GM19035 (cell line): ENCODE measurements around the gene CWC22.
"Not testable (repeated sequence)": the region's sequence is repeated elsewhere in the genome, so short reads cannot be mapped to it uniquely, and the experiment has no call there.

Experiments
- ATAC-seq: cut with Tn5 transposase; IDR thresholded peaks from one replicate; pipeline ENCODE4 v1.9.1; 2021; ENCODE audit not compliant: unreplicated experiment

The CWC22 gene

DNA sequence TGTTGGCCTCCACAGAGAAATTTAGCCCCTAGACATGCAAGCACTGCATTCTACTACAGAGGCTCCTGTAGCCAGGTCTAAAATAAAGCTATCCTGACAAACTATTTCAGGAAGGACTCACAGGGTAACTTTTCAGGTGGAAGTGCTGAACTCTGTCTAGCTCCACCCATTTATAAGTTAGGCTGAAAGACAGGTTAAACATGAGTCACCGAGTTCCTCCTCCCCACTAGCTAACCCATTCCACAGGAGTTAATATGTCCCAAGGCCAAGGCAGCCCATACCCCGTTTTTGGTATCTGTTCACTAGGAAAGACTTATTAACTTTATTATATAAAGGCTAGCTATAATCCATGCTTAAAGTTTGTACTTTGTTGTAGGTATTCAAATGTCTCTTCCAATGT is 3.5 kb downstream of the CWC22 start:
- ATAC-seq = no peak

GRCh38 chr2:180003073-180003472 is 4.0 kb downstream of the CWC22 start:
- no peak for ATAC-seq

- ATAC-seq = no peak
Observed at GRCh38 chr2:180002198-180002770, 4.8 kb downstream of the CWC22 start.

DNA sequence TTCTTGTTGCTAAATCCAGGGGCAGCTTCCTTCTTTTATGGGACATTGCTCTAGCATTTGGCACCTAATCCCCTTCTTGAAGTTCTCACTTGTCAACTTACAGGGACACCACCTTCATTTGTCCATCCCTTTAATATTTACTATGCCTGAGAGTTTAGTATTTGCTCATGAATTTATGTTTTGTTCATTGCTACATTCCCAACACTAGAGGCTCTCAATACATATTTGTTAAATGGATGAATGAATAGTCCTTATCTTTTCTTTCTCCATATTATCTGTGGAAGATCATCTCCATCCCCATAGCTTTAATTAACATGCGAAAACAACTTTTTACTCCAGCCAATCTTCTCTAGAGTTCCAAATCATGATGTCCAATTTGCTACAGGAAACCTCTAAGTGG is 5.4 kb downstream of the CWC22 start:
- no peak for ATAC-seq

GRCh38 chr2:180000434-180000833 is 6.7 kb downstream of the CWC22 start:
- no peak for ATAC-seq

GRCh38 chr2:179999000-179999399 is 8.1 kb downstream of the CWC22 start:
- ATAC-seq = no peak

- peak; percentile 63 for ATAC-seq
Observed at GRCh38 chr2:179995741-179996515, 11.2 kb downstream of the CWC22 start.

DNA sequence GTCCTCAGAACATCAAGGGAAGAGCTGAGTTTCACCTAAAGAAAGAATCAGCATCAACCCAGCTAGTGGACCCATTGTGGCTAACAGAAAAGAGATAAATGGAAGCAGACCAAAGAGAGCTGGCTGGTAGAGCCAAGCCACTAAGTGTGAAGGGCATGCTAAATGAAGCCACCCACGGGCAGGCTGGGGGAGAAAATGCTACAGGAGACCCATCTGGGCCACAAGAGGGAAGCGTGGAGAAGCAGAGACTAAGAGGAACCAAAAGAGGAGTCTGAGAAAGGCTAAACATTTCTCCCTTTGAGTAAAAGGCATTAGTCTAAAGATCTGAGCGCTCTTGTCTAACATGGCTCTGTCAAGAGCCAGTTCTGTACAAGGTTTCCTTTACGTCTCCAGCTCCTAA is 15.8 kb downstream of the CWC22 start:
- ATAC-seq = no peak

GRCh38 chr2:179990676-179991317 is 16.3 kb downstream of the CWC22 start:
- ATAC-seq = no peak

GRCh38 chr2:179987916-179988315 is 19.2 kb downstream of the CWC22 start:
- ATAC-seq = no peak

- ATAC-seq = peak; percentile 93
Observed at GRCh38 chr2:179985163-179985820, 21.8 kb downstream of the CWC22 start.

GRCh38 chr2:179983250-179983932 is 23.7 kb downstream of the CWC22 start:
- ATAC-seq = no peak

DNA sequence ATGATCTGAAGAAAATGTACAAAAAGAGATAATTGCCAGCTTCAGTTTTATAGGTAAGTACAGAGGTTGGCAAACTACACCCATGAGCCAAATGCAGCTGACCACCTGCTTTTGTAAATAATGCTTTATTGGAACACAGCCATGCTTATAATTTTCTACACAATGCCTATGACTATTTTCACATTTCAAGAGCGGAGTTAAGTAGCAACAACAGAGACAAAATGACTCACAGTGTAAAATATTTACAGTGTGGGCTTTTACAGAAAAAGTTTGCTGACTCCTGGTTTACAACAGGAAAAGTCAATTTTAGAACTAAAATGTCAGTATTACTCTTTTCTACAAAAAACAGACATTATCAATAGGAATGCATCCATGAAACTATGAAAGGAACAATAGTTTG is 26.0 kb downstream of the CWC22 start:
- ATAC-seq = no peak

DNA sequence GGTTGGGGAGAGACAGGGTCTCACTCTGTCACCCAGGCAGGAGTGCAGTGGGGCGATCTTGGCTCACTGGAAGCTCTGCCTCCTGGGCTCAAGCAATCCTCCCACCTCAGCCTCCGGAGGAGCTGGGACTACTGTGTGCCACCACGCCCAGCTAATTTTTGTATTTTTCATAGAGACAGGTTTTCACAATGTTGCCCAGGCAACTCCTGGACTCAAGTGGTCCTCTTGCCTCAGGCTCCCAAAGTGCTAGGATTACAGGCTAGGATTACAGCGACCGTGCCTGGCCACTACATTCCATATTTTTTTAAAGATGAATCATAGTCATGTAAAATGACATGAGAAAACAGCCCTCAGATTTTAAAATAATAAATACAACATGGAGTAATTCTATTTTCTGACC is 32.3 kb downstream of the CWC22 start:
- no peak for ATAC-seq

DNA sequence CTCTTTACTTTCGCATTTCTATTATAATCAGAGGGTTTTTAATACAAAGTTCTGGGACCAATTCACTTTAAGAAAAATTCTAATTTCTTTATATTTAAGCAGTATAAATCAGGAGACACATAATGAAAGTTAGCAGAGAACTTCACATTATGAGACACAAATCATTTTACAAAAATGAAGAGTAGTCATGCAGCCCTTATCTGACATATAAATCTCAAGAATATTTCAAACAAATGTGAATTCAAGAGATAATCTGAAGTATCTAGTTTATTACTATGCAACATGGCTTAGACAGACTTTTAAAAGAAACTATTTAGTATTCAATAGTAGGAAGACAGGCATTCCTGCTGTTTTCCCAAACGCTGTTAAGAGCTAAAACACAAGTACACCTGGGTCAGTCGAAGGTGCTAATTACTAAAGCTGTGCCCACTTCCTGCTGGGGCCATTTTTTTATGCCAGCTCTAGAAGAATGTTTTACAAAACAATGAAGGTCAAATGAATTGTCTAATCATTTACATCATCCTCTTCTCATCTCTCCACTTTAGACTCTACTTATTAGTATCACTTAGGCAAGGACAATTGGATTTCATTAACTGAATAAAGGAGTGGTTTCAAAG is 40.2 kb downstream of the CWC22 start:
- no peak for ATAC-seq

DNA sequence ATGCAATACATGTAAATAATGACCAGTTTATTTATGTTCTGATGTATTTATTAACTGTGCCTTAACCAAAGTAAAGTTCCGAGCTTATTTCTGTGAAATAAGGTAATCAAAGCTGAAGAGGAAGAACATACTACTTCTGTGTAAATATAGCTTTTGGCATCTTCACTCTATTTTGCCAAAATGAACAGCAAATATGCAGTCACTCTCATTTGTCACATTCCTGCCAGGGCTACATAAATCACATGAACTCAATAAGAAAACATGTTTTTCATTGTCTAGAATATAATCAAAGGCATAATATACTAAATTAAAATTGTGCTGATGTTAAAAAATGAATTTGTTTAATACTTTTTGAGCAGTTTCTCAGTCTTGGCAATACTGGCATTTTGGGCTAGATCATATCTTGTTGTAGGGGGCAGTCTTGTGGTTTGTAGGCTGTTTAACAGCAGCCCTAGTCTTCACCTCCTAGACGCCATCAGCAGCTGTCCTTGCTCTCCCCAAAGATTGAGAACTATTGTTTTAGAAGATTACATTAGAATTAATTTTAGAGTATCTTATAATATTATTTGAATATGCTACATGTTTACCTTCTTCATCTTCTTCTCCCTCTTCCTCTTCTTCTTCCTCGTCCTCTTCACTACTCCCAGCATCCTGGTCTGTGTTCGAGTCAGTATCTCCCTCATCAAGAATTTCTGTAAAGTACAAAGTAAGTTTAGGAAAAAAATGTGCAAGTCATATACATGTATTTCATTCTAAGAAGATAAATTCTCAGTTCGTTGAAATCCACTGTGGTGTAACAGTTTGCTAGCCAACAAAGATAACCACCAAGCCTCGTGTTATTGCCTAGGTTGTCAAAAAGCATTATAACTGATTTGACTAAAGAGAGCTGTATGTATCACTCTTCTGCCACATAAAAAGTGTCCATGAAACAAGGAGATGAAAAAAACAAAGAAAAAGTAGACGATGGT is 41.5 kb downstream of the CWC22 start:
- no peak for ATAC-seq

DNA sequence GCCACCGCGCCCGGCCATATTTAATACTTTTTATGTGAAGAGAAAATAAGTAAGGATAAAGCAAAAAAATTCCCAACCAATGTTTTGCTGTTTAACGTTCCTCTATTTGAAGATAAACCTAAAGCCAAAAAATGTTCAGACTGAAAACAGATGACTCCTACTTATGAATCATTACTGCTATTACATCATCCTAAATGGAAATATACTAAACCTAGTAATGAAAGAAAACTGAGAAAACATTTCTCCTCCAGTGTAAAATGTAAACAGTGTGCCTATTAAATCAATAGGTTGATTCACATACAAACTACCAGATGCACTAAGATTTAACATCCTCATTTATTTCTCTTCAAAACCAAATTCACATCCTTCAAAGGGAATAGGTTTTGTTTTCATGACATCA is 43.5 kb downstream of the CWC22 start:
- ATAC-seq = no peak

- ATAC-seq = not testable (repeated sequence)
Observed at GRCh38 chr2:179958251-179958650, 48.8 kb downstream of the CWC22 start.

DNA sequence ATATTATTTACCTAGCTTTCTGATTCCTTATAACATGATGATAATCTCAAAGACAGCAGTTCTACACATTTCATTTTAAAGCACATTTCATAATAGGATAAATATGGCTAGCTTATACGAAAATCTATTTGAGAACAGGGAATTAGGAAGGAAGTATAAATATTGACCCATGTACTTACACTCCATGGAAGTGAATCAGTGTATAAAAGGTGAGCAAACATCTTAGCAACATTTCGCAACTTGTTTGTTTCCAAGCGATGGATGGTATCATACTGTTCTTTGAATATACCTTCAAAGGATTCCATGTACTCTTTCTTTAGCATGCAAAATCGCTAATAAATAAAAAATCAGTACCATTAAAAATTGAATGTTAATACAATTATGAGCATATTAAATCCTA is 53.1 kb downstream of the CWC22 start:
- no peak for ATAC-seq

- no peak for ATAC-seq
Observed at GRCh38 chr2:179953359-179953758, 53.7 kb downstream of the CWC22 start.
